ENCODE measurements around the gene PHTF2. TPM values are rescaled to one million over a fixed set of nuclear protein-coding genes. Genes with fewer than 3 reads are reported as not detected.

Gene PHTF2
- total and polyA plus RNA-seq, 12 donors: 4.3 to 24.3 (median 9.9) TPM

DNA sequence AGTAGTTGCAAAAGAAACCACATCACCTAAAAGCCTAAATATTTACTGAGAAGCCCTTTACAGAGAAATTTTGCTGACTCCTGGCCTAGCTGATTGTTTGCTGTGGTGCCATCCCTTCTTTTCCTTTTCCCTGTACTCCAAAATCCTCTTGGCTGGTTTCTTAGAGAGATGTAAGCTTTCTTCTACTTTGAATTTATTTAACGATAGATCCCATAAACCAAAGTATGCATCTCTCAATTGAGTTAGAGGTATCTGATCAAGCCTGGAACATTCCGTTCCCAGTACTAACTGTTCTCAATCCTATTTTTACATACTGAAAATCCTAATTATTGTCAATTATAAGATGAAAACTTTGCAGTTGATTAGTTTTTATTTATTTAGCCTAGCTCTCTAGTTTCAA, 6.6 kb upstream of the PHTF2 start:
- no peaks in the 10 kb centered on the region for H3K27me3 ChIP-seq
- no peaks in the 10 kb centered on the region for H3K9me3 ChIP-seq (replicated peaks in 1 of 3)
- no peak overlapping the region for H3K4me3 ChIP-seq
- peak overlapping the region in 1 of 5 donors; percentile 18 for H3K27ac ChIP-seq
- 76 to 94% (median 79%) methylated on average over 2 of the region's 2 CpGs for WGBS, 4 donors
- no peak for DNase-seq
- no peaks in the 10 kb centered on the region for H3K36me3 ChIP-seq (replicated peaks in 1 of 2)
- H3K4me1 ChIP-seq (replicated peaks in 1 of 2): peaks cover 7 to 13% of the 10 kb centered on the region in 2 donors
- intact Hi-C loops (cut with DNase I): no loop called here
- TF ChIP-seq, protein P1, sequence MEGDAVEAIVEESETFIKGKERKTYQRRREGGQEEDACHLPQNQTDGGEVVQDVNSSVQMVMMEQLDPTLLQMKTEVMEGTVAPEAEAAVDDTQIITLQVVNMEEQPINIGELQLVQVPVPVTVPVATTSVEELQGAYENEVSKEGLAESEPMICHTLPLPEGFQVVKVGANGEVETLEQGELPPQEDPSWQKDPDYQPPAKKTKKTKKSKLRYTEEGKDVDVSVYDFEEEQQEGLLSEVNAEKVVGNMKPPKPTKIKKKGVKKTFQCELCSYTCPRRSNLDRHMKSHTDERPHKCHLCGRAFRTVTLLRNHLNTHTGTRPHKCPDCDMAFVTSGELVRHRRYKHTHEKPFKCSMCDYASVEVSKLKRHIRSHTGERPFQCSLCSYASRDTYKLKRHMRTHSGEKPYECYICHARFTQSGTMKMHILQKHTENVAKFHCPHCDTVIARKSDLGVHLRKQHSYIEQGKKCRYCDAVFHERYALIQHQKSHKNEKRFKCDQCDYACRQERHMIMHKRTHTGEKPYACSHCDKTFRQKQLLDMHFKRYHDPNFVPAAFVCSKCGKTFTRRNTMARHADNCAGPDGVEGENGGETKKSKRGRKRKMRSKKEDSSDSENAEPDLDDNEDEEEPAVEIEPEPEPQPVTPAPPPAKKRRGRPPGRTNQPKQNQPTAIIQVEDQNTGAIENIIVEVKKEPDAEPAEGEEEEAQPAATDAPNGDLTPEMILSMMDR (IDR thresholded peaks at IDR 0.05): no peak
- TF ChIP-seq POLR2A (IDR thresholded peaks at IDR 0.05): no peak

DNA sequence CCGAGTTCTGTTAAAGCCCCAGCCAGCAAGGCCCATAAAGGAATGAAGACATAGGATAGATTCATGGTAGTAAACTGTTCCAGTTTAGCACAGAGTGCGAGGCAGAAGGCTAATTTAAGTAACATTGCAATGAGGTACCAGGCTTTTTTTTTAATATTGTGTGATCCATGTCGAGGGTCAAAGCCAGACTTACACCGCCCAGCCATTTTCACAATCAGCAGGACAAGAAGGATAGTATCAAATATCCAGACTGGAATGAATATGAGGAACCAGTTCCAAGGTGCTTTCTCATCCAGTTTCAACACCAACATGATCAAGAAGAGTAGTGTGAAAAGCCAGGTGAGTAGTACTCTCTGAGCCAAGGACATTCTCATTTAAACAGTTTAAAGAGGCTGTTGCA, 4.6 kb upstream of the PHTF2 start:
- WGBS, 4 donors: 89 to 98% (median 94%) methylated on average over 4 of the region's 4 CpGs
- intact Hi-C loops (cut with DNase I): no loop called here

DNA sequence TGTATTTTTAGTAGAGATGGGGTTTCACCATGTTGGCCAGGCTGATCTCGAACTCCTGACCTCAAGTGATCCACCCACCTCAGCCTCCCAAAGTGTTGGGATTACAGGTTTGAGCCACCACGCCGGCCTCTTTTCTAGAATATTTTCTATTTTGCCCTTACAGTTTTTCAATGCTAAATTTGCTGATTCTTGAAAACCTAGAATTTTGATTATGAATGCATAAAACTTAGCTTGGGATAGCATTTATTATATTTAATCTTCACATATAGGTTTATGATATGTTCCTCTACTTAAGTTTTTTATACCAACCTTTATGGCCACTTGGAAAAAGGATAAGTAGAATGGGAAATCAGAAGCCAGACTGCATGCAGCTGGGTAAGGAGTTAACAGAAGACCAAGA, 2.5 kb upstream of the PHTF2 start:
- H3K27ac ChIP-seq: no peak overlapping the region
- intact Hi-C loops (cut with DNase I): no loop called here
- no peaks in the 10 kb centered on the region for H3K9me3 ChIP-seq (replicated peaks in 1 of 3)
- peaks cover 11 to 25% of the 10 kb centered on the region in 2 donors for H3K4me1 ChIP-seq (replicated peaks in 1 of 2)
- WGBS, 4 donors: 77 to 98% (median 88%) methylated on average over 3 of the region's 3 CpGs
- DNase-seq: no peak
- no peaks in the 10 kb centered on the region for H3K27me3 ChIP-seq
- TF ChIP-seq, protein P1 (IDR thresholded peaks at IDR 0.05): no peak
- no peak for TF ChIP-seq POLR2A (IDR thresholded peaks at IDR 0.05)
- no peaks in the 10 kb centered on the region for H3K36me3 ChIP-seq (replicated peaks in 1 of 2)
- H3K4me3 ChIP-seq: no peak overlapping the region

More for the DNA sequence above, 4.6 kb upstream of the PHTF2 start:
- TF ChIP-seq POLR2A (IDR thresholded peaks at IDR 0.05): no peak
- TF ChIP-seq, protein P1 (IDR thresholded peaks at IDR 0.05): no peak
- Histone ChIP-seq H3K9me3 (replicated peaks in 1 of 3) (no peaks in the 10 kb centered on the region), H3K4me3 (no peak overlapping the region), H3K36me3 (replicated peaks in 1 of 2) (no peaks in the 10 kb centered on the region), H3K27ac (no peak overlapping the region), H3K4me1 (replicated peaks in 1 of 2) (peaks cover 11 to 19% of the 10 kb centered on the region in 2 donors), H3K27me3 (no peaks in the 10 kb centered on the region)
- DNase-seq: no peak

DNA sequence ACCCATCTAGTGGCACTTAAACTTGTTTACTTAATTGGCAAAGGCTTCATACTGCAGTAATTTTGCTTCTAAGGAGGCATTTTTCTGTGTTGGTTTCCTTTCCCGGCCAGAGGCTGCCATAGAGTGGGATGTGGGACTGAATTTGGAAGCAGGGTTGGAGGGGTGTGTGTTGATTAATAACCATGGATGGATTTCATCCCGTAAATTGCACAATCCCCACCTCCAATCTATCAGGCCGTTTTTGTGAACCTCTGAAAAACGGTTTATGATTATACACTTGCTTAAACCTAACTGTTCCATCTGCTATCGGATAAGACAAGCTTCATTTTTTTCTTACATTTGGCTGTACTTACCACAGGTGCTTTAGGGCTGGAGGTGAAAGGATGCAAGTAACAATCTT, 1.6 kb upstream of the PHTF2 start:
- Histone ChIP-seq H3K27me3 (no peaks in the 10 kb centered on the region), H3K9me3 (replicated peaks in 1 of 3) (no peaks in the 10 kb centered on the region), H3K4me1 (replicated peaks in 1 of 2) (peaks cover 11 to 25% of the 10 kb centered on the region in 2 donors), H3K36me3 (replicated peaks in 1 of 2) (no peaks in the 10 kb centered on the region), H3K4me3 (peak overlapping the region in 1 of 4 donors; percentile 100), H3K27ac (no peak overlapping the region)
- DNase-seq: no peak
- intact Hi-C loops (cut with DNase I): no loop called here
- WGBS, 4 donors: 47 to 62% (median 52%) methylated on average over 5 of the region's 5 CpGs
- no peak for TF ChIP-seq POLR2A (IDR thresholded peaks at IDR 0.05)
- TF ChIP-seq, protein P1 (IDR thresholded peaks at IDR 0.05): no peak
